Posterior vena cava (tissue), 2 donors: ENCODE measurements around the gene PFKFB2. TPM values are rescaled to one million over a fixed set of nuclear protein-coding genes. Genes with fewer than 3 reads are reported as not detected.
"Not testable (repeated sequence)": the region's sequence is repeated elsewhere in the genome, so short reads cannot be mapped to it uniquely, and the experiment has no call there.

ENCODE experiments used
- DNase-seq: peaks from one replicate; pipeline ENCODE4 v3.0.0-alpha.2; 2020; ENCODE audit warnings: low spot score
- intact Hi-C, 2 donors: fragments of 100-400 bp; cut with DNase I; formaldehyde crosslinking; loops; one replicate each; pipeline versions ENCODE4 v1.14.1 to v1.14.2; 2022 to 2023
- total RNA-seq, 2 donors: library from RNA; stranded (reverse); fragmentation: NEBNext Ultra II Directional; extraction: Animal tissue kit (Norgen Biotek cat#: 25700); gene quantifications; one replicate each; pipeline ENCODE4 v1.2.1, GENCODE V29; 2021
- donor health status: DM: yes; HTN: yes; CAD: no.
- donor health status: DM: yes; HTN: yes; CAD: no.

The PFKFB2 gene
- total RNA-seq, 2 donors from 2014 or later = 10.2 to 13.0 TPM

DNA sequence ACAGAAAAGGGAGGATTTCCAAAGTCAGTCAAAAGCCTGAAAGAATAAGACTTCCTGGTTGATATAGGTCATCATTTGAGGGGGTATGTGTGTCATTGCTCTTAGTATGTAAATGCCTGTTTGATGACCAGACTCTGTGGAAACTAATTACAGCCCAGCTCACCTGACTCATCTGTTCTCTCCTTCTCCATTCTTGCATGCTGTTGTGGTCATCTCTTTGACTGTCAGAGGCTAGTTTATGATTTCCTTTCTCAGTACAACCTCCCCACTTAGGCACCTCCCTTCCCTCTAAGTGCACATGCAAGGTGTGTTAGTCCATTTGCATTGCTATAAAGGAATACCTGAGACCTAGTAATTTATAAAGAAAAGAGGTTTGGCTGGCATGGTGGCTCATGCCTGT lies 18.1 kb upstream of the PFKFB2 start:
- intact Hi-C loops = no loop called here
- no peak for DNase-seq

DNA sequence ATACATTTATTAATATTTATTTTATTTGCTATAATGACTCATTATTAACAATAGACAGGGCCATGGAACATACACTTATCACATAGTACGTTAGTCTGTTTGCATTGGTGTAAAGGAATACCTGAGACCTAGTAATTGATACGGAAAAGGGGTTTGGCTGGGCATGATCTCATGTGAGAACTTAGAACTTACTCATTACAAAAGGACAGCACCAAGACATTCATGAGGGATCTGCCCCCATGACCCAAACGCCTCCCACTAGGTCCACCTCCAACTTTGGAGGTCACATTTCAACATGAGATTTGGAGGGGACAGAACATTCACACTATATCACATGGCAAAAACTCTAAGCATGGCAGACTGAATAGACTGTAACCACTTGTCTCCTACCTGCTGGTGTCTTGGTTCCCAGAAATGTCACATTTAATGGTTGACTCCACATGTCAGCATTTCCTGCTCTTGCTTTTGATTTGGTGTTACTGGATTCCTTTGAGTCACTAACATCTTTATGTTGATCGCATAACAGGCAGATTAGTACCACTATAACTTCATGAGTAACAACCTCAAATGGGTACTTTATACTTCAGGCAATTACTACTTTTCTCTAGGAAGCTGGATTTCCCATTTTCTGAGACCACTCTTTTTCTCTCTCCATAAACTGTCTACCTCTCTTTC lies 17.1 kb upstream of the PFKFB2 start:
- DNase-seq = no peak
- intact Hi-C loops = no loop called here

DNA sequence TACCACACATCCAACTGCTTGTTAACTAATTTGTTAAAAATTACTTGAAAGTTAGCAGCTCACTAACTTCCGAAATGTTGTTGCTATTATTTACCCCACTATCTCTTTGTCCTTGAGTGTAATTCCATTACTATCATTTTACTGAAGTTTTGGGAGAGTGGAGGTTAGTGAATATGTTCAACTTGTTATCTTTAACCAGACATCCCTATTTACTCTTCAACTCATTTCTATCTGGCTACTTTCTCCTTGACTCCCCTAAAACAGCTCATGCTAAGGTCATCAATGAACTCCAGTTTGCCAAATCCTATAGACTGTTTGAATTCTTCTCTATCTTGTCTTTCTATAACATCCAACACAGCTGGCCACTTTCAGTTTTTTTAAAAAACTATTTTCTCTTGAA lies 16.2 kb upstream of the PFKFB2 start:
- intact Hi-C loops = no loop called here
- no peak for DNase-seq

DNA sequence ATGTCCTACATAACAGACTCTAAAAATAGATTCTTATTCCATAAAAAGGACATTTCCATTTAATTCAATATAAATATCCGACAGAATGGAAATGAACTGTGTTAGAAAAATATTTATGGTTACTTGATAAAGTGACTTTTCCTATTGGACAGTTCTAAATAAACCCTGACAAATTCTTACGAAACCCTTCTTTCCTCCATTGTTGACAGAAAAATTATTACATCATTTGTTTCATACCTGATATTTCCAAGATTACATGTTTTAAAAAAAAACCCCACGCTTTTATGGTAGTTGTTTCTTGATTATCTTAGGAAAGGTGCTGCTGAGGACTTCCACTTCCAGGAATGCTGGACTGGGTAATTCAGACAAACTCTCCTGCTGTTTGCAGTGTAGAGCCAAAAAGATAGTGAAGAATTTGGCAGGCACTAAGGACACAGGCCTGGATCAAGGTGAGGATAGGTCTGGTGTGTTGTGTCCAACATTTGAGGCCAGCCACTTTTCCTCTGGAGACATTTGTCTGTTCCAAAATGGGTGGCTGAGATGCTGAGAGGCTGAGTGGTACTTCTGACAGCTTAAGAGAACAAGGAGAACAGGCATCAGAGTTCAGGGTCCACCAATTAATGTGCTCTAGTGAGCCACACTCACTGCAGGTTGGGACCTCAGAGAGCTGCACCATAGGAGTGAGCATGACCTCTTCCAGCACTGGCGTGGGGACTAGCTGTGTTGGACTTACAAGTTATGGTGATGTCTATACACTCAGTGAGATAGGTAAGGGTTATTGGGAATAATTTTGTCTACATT lies 13.5 kb upstream of the PFKFB2 start:
- intact Hi-C loops = no loop called here
- no peak for DNase-seq

DNA sequence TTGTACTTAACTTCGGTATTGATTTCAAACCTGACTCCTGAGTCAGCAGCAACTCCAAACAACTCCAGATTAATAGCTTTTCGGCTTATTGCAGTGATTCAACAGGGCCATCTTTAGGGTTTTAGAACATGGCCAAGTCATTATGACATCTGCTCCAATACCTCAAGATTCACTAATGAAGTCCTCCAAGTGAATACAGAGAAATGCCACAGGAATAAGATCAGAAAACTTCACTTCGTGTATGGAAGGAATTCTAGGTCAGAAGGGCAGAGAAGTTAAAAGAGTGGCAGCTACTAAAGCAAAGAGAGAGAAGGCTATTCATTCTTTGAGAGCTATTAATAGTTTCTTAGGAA lies 12.9 kb upstream of the PFKFB2 start:
- intact Hi-C loops = no loop called here
- DNase-seq = no peak

DNA sequence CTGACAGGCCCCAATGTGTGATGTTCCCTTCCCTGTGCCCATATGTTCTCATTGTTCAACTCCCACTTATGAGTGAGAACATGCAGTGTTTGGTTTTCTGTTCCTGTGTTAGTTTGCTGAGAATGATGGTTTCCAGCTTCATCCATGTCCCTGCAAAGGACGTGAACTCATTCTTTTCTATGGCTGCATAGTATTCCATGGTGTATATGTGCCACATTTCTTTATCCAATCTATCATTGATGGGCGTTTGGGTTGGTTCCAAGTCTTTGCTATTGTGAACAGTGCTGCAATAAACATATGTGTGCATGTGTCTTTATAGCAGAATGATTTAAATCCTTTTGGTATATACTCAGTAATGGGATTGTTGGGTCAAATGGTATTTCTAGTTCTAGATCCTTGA lies 11.7 kb upstream of the PFKFB2 start:
- intact Hi-C loops = not testable (repeated sequence)

DNA sequence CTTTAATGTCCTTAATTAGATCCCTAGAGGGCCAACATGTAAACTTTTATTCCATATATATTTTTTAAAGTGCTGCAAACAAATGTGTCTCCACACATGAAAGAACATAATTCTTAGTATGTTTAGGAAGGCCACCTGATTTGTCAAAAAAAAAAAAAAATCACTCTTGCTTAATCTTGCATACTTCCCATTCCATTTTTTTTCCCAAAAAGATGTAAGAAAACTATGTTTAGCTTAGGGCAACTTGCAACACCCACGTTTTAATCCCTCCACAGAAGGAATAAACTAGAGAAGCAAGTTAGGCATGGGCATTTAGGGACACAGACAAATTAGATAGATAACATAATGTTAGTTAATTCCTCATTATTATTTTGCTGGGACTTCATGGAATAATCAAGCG lies 7.6 kb upstream of the PFKFB2 start:
- DNase-seq = no peak
- intact Hi-C loops = no loop called here

More for the DNA sequence above, 11.7 kb upstream of the PFKFB2 start:
- not testable (repeated sequence) for DNase-seq

DNA sequence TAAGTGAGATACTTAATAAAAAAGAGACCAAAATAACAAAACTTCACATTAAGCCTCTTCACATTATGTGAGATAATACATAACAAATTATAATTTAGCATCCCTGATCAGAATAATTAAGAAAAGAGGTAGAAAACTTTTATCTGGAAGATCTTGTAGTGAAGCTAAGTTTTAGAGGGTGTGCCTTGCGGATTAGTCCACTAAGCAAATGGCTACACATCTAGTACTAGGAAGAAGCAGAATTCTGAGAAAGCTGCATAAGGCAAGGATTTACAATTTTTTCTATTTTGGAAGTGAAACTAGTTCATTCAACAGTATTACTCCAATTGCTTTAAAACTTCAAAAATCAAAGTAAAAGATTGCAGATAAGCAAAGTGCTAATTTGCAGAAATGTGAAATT lies 5.6 kb upstream of the PFKFB2 start:
- intact Hi-C loops = no loop called here
- DNase-seq = no peak

DNA sequence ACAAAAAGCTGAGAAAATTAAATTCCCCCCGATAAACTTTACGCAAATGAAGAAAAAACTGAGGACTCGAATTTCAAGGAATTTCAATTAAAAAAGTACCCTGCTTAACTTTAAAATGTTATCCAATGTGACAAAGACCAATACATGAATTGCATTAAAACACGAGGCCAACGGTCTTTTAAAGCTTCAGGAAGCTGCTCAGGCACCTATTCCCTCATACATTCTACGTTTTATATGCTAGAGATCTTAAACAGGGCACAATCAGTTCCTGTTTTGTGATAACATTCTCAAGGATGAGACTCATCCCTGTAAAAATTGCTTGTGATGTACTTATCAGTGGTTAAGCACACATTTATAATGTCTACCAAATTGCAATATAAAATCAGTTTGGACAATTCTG lies 5.0 kb upstream of the PFKFB2 start:
- no peak for DNase-seq
- intact Hi-C loops = no loop called here

DNA sequence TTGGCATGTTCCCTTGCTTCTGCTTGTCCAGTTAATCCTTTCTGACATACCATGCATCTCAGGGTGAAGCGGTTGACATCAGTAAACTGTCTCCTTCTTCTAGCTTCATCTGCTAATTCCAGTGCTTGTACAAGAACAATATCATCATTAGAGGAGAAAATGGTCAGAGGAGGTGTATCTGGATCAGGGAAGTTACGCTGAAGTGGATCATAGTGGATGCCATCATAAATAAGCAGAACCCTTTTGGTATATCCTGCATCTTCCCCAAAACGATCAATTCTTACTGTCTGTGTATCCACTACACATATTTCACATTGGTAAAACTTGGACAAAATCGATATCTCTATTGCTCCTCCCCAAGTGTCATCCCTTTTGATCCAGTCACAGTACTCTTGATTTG lies 4.0 kb upstream of the PFKFB2 start:
- intact Hi-C loops = no loop called here
- DNase-seq = no peak

DNA sequence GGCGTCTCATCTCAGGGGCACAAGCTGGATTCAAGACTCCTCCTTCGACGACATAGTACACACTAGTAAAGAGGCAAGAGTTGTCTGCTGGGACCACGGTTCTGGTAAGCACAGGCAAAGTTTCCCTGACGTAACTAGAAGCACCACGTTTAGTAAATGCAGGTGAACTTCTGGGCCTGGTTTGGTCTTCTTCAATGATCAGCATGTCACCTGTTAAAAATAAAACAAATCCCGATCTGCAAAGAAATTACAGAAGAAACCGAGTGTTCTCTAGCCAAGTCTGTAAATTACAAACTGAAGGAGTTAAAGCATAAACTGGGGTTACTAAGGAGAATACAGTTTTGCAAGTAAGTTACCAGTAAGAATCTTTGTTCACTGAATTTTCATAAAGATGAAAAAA lies 3.6 kb upstream of the PFKFB2 start:
- intact Hi-C loops = no loop called here

DNA sequence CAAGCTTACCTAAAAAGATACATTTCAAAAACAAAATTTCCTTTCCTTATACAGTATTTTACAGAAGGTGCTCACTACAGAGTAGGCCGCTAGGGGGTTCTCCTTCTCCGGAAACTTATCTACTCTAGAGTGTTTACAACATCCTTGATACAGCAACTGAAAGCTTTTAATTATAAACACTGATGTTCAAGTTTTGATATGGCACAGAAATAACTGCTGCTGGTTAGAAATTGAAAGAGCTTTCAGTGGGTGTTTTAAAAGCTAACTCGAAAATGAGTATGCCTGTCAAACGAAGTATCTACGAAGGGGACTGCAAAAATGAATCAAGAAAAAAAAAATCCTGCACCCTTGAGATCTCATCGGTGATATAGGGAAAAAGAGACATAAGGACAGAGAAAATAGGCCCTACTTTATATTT lies 3.1 kb upstream of the PFKFB2 start:
- no peak for DNase-seq
- intact Hi-C loops = loop anchor here in 1 of 2 donors (10.0 kb wide), 1 partner anchor 775 kb away; no protein-coding TSS in a partner anchor

More for the DNA sequence above, 3.6 kb upstream of the PFKFB2 start:
- DNase-seq = no peak

DNA sequence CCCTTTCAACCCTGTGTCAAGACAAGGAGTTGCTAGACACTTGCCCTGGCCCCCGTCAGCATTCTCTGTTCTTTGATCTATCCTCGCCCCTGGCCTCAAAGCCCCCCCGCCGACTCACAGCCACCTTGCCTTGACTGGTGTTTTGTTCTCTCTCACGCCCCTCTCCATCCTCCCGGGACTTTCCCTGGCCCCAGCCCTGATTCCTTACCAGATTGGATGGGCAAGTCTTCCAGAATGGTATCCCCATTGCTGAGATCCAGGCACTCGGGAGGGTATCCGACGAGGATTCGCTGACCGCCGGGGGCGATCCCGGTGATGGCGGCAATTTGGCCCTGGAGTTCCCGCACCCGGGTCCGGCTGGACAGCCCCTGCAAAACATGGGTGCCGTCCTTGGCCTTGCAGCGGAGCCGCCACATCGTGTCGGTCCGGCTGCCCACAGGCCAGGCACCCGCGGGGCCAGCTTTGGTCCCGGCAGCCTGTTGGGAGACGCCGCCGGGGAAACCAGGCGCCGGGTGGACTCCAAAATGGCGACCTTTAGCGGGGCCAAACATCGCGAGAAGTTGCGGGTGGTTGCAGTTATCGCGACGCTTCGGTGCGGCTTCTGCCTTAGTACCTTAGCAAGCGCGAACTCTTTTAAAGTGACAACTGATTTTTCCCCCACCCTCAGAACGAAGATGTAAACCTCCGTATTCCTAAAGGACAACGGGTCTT lies 2.4 kb upstream of the PFKFB2 start:
- peak; percentile 98 for DNase-seq
- intact Hi-C loops = loop anchor here in 1 of 2 donors (10.0 kb wide), 1 partner anchor 774 kb away; no protein-coding TSS in a partner anchor

DNA sequence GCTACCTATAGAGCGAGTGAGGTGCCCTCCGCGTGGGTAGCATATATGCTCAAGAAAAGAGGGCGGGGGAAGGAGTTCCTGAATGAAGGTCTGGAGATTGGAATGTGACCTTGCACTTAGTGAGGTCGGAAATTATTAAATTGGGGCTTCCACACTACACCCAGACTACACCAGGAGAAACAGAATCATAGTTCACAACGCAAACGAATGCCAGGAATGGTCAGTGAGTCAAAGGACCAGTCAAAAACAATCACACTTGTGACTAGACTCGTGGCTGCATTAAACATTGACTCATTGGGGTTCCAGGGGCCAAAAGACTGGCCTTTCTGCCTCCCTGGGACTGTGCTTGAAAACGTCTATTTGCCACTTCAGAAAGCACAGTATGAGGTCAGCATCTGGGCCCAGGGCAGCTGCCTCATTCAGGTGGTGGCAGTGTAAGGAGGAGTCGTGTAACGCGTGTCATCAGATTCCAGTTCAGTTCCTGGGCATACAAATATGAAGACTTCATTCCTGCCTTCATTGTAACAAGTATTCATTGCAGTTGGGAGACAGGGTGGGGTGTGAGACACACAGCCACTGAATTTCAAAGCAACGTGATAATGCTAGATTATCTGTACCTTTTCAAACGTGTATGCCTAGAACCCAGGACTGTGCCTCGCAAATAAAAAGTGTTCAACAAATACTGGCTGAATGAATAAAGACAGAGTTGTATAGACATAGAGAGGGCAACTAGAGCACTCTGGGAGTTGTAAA lies 1.7 kb upstream of the PFKFB2 start, which contains the start of gene YOD1:
Gene YOD1 (minus strand): TSS at position 18 of the 753 bp plus-strand sequence. CDS start 178 bp downstream, outside the sequence.
- intact Hi-C loops = loop anchor here in 1 of 2 donors (10.0 kb wide), 1 partner anchor 773 kb away; no protein-coding TSS in a partner anchor
- no peak for DNase-seq

DNA sequence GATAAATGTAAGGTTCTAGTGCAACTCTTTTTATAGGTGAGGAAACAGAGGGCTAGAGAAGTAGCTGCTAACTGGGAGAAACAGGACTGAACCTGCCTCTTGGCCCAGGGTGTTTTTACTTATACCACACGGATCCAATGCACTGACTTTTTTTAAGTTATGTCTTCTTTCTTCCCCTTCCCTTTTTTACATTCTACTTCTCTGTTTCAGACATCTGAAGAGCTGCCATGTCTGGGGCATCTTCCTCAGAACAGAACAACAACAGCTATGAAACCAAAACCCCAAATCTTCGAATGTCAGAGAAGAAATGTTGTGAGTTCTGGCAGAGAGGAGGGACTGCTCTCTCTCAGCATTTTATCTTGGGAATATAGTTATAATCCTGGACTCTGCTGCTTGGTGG lies 1.4 kb downstream of the PFKFB2 start:
- intact Hi-C loops = loop anchor here in 1 of 2 donors (10.0 kb wide), 1 partner anchor 770 kb away; no protein-coding TSS in a partner anchor
- DNase-seq = no peak

DNA sequence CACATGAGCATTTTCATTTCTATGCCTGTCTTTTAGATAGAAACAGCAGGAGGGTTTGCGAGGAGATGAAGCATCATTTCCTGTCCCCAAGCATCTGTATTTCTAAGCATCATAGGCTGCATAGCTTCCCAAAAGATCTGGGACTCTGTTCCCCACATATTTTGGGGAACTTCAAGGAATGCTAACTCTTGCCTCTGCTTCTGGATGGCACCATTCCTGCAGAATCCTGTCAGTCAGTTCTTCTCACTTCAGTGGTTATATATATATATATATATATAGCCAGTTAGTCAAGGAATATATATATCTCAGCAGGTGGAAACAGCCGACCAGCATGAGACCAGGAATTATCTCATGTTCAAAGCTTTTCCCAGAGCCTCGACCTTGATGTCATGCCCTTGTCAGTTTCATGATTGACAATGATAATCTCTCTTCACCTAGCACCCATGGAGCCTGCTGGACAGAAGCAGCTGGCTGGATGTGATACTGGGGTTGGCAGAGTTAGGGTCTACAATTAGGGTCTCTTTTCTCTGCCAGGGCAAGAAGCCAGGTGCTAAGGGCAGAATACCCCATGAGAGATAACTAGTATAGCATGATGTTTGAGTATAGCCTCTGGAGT lies 2.4 kb downstream of the PFKFB2 start:
- intact Hi-C loops = loop anchor here (5.0 to 10.0 kb wide), 2 partner anchors 769 to 1078 kb away; no protein-coding TSS in a partner anchor
- no peak for DNase-seq

DNA sequence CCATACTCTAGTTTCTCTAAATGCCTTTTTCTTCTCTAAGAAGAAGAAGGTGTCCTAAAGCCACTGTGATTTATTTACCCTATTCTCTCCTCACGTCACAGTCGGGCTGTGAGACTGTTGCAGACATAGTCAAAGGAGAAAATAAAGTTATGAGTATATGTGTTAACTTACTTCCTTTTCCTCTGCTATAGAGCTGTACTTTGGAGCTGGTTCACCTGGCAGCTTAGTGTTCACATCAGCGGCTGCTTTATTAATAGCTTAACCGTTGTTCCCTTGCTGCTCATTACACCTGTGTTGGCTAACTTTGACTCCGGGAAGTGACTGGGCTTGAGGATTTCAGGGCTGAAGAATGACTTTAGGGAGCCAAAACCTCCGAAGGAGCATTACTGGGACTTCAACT lies 3.6 kb downstream of the PFKFB2 start:
- intact Hi-C loops = loop anchor here (5.0 to 10.0 kb wide), 2 partner anchors 768 to 1079 kb away; no protein-coding TSS in a partner anchor
- DNase-seq = no peak

DNA sequence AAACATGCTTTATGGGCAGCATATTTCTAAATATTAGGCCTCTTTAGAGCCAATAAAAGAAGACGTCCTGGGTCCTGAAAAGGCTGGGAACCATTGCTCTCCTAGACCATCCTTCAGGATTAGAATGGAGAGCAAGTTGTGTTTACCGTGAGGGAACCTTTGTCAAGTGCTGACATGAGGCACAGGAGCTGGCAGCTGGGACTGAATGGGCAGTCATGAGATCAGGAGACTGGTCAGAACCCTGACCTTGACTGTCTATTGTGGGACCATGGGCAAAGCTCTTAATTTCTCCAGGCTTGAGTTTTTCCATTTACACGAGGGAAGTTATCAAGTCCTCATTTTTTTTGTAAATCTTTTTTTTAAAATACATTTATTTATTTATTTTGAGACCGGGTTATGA lies 5.2 kb downstream of the PFKFB2 start:
- no peak for DNase-seq
- intact Hi-C loops = loop anchor here (5.0 to 10.0 kb wide), 2 partner anchors 767 to 1081 kb away; no protein-coding TSS in a partner anchor
